Gastroesophageal sphincter (tissue), 3 donors: ENCODE data around the gene MOB3C.

Experiments
- POLR2A ChIP-seq, 2 donors: fragments of 450-650 bp; IDR thresholded peaks; one replicate each; pipeline ENCODE4 v1.6.1; 2017; ENCODE audit warnings: antibody characterized with exemption in 2 of 2, mild to moderate bottlenecking in 2 of 2, moderate library complexity in 1 of 2
- POLR2AphosphoS5 ChIP-seq: sonication (generic); formaldehyde crosslinking; IDR thresholded peaks from one replicate; pipeline ENCODE4 v1.6.1; 2017; ENCODE audit warnings: antibody characterized with exemption
- TF ChIP-seq, protein P1 (sequence below), 4 experiments: fragments of 200-600 bp in 2 of 4; fragments of 450-650 bp in 2 of 4; sonication (generic) in 1 of 4; IDR thresholded peaks; one replicate each; pipeline ENCODE4 v1.5.1; 2017 to 2019; ENCODE audit warnings: antibody characterized with exemption in 4 of 4, mild to moderate bottlenecking in 2 of 4, moderate library complexity in 2 of 4

DNA sequence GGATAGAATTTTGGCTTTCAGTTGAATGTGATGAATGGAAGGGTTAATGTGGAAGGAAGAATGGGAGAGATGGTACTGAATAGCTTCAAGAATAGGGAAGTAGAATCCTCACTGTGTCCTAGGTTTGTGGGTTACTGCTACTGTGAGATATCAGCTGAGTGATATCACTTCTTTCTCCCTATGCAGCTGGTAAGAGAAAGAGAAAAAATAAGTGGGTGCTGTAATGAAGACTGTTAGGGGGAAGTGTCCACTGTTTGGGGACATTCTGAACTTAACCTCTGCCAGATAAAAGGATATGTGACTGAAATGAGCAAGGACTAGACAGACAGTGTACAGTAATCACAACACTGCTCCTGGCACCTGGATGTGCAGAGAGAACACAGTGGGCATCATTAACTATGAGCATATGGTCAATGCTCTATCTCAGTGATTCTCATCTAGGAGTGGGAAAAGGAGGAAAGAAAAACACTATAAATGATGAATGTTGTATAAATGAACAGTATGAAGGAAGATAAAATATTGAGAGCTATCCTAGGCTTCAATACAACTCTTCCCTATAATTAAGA is 25.6 kb upstream of the MOB3C start:
- TF ChIP-seq POLR2AphosphoS5, result no peak
- no peak for TF ChIP-seq POLR2A (IDR thresholded peaks at IDR 0.05)
- TF ChIP-seq, protein P1, sequence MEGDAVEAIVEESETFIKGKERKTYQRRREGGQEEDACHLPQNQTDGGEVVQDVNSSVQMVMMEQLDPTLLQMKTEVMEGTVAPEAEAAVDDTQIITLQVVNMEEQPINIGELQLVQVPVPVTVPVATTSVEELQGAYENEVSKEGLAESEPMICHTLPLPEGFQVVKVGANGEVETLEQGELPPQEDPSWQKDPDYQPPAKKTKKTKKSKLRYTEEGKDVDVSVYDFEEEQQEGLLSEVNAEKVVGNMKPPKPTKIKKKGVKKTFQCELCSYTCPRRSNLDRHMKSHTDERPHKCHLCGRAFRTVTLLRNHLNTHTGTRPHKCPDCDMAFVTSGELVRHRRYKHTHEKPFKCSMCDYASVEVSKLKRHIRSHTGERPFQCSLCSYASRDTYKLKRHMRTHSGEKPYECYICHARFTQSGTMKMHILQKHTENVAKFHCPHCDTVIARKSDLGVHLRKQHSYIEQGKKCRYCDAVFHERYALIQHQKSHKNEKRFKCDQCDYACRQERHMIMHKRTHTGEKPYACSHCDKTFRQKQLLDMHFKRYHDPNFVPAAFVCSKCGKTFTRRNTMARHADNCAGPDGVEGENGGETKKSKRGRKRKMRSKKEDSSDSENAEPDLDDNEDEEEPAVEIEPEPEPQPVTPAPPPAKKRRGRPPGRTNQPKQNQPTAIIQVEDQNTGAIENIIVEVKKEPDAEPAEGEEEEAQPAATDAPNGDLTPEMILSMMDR (IDR thresholded peaks at IDR 0.05), result no peak
